Superior temporal gyrus (tissue), 1 donor: Measurements from ENCODE around the gene ZER1.
"Not testable (repeated sequence)": the region's sequence is repeated elsewhere in the genome, so short reads cannot be mapped to it uniquely, and the experiment has no call there.

ENCODE experiments used
- DNase-seq: peaks from one replicate; pipeline ENCODE4 v3.0.0-alpha.2; 2016; ENCODE audit errors: extremely low spot score

The ZER1 gene

GRCh38 chr9:128693738-128694137 lies 78.0 kb downstream of the ZER1 start:
- not testable (repeated sequence) for DNase-seq

- no peak for DNase-seq
Observed at GRCh38 chr9:128690684-128691034, 81.1 kb downstream of the ZER1 start.

- DNase-seq: peak; percentile 24
Observed at GRCh38 chr9:128689820-128690683, 81.7 kb downstream of the ZER1 start.

- no peak for DNase-seq
Observed at GRCh38 chr9:128689293-128689774, 82.4 kb downstream of the ZER1 start.

- peak; percentile 89 for DNase-seq
Observed at GRCh38 chr9:128688501-128689292, 83.0 kb downstream of the ZER1 start, which contains the start of gene SET. Gene SET (plus strand): TSS chr9:128689222. CDS start chr9:128689583, 361 bp downstream.

GRCh38 chr9:128687453-128687852 lies 84.3 kb downstream of the ZER1 start:
- DNase-seq: no peak

- no peak for DNase-seq
Observed at GRCh38 chr9:128685636-128686489, 85.9 kb downstream of the ZER1 start.

GRCh38 chr9:128684325-128685199 lies 87.2 kb downstream of the ZER1 start:
- DNase-seq: no peak

- no peak for DNase-seq
Observed at GRCh38 chr9:128684065-128684324, 87.7 kb downstream of the ZER1 start.

- DNase-seq: no peak
Observed at GRCh38 chr9:128683340-128684064, 88.2 kb downstream of the ZER1 start.
